HG03520 (cell line): ENCODE results near the gene RNF227.

Experiments used
- ATAC-seq: cut with Tn5 transposase; IDR thresholded peaks from one replicate; pipeline ENCODE4 v1.9.1; 2021; ENCODE audit warnings: mild to moderate bottlenecking, moderate library complexity; ENCODE audit not compliant: unreplicated experiment

The RNF227 gene

DNA sequence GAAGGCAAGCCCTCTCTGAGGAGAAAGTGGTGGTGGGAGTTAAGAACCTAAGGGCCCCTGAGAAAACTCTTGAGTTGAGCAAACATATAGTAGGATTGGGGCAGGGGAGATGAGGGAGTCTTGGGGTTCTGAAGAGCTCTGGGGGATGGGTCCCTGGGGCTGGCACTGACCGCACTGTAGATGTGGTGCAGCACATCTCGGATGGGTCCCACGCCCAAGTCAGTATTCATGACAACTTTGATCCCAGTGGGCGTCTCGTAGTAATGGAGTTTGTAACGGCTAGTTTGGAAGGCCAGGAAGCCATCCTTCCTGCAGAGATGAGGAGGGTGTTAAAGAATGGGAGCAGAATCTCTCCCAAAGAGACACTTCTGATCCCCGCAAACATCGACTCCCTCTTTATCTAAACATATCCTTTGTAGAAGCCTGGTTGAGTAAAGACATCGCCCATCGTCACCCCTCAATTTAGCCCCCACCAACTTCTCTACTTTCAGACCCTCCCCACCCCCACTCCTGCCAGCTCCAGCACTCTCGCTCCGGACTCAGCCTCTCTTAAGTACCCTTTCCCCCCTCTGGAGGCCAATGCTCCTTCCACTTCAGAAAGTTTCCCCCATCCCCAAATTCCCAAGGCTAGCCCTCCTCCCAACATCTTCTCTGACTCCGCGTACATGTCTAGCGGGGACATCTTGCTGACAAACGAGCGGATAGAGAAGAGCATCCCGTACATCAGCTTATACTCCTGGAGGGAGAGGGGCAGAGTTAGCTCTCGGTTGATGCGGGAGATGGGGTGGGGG, 14.9 kb upstream of the RNF227 start:
- ATAC-seq: no peak

GRCh38 chr17:7929158-7930023, 13.3 kb upstream of the RNF227 start, which contains the start of gene KCNAB3:
KCNAB3 (minus strand) TSS chr17:7929856; CDS start chr17:7929435, 421 bp downstream.
- no peak for ATAC-seq

GRCh38 chr17:7927596-7927995, 11.5 kb upstream of the RNF227 start:
- ATAC-seq: no peak

DNA sequence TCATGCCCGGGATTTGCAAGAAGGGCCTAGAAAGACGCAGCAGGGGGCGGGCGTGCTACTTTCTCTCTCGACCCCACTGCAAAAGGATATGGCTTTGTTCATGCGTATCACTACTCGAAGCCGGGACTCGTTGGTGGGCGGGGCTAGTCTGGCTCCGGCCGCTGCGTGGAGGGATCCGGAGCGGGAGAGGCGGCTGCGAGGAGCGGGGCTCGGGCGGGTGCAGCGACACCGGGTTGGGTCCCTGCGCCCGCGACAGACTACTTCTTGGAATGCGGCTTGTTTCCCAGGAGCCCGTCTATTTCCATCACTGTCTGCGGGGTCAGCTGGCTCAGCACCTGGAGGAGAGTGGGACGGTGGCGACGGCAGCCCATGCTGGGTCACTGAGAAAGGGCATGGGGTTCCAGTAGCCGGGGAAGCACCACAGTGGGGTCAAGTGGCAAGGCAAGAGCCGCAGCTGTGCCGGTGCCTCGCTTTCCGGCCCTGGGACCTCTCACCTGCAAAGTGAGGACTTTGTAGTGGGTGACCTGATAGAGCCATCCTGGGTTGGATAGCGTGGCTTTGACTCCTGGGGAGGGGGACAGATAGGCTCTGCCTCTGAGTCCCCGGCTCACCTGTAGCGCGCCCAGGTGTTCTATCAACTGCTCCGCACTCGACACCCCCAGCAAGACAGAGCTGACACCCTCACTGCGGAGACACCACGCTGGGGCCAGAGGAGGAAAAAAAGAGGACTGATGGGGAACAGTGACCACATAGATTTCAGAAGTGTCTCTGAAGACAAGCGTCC, 6.9 kb upstream of the RNF227 start:
- ATAC-seq: no peak

GRCh38 chr17:7922269-7922844, 6.3 kb upstream of the RNF227 start:
- no peak for ATAC-seq

GRCh38 chr17:7916808-7917207, 719 bp upstream of the RNF227 start:
- ATAC-seq: no peak

GRCh38 chr17:7916385-7916682, 245 bp upstream of the RNF227 start:
- no peak for ATAC-seq

- no peak for ATAC-seq
These were observed 894 bp downstream of the RNF227 start for GRCh38 chr17:7915179-7915610.

DNA sequence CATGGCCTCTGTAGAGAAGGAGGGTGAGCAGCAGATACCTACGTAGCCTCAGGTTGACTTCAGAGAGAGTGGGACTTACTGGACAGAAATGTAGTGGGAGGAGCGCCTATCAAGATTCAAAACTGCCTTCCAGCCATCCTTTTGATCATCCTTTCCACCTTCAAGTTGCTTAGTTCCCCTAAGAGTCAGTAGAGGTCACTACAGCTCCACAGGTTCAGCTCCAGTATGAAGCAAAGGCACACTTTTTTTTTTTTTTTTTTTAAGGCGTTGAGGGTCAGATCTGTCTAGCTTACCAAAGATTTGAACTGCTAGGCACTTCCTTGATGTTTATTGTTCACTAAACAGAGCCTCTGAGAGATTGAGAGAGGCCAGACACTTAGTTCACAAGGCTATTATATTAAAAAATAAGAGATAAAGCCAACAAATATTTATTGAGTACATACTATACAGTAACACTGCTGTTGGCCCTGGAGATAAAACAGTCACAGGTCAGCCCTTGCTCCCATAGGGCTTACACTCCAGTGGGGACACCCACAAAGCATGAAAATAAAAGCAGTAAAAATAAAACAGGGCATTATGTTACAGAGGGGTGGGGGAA, 3.1 kb downstream of the RNF227 start:
- ATAC-seq: no peak

GRCh38 chr17:7911116-7911515, 5.0 kb downstream of the RNF227 start:
- ATAC-seq: no peak

GRCh38 chr17:7910711-7911110, 5.4 kb downstream of the RNF227 start:
- no peak for ATAC-seq

DNA sequence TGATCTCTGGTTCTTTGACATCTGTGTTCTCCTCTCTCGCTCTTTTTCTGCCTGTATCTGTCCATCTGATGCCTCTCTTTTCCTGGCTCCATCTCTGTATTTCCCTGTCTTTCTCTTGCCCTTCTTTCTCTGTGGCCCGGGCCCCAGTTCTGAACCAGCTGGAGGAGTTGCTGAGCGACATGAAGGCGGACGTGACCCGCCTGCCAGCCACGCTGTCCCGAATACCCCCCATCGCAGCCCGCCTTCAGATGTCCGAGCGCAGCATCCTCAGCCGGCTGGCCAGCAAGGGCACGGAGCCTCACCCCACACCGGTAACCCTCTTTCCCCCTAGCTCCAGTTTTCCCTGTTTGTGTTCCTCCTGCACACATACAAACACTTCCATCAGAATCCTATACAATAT, 5.8 kb downstream of the RNF227 start:
- ATAC-seq: no peak

- ATAC-seq: no peak
These were observed 7.0 kb downstream of the RNF227 start for GRCh38 chr17:7909089-7909488.

GRCh38 chr17:7903154-7904103, 12.7 kb downstream of the RNF227 start:
- ATAC-seq: no peak

DNA sequence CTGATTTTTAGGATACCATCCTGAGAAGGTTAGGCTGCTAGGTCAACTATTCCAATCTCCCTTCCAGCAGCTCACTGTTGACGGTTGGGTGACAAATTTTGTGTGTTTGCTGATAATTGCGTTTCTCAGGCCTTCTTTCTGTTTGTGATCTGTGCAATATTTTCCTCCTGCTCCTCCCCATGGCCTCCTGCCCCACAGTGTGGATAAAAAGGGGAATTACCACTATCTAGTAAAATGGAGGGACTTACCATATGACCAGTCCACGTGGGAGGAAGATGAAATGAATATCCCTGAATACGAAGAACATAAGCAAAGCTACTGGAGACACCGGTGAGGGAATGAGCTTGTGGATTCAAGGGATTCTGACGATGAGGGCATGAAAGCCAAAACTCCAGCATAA, 18.3 kb downstream of the RNF227 start:
- ATAC-seq: no peak

GRCh38 chr17:7897090-7897489, 19.0 kb downstream of the RNF227 start:
- ATAC-seq: no peak

DNA sequence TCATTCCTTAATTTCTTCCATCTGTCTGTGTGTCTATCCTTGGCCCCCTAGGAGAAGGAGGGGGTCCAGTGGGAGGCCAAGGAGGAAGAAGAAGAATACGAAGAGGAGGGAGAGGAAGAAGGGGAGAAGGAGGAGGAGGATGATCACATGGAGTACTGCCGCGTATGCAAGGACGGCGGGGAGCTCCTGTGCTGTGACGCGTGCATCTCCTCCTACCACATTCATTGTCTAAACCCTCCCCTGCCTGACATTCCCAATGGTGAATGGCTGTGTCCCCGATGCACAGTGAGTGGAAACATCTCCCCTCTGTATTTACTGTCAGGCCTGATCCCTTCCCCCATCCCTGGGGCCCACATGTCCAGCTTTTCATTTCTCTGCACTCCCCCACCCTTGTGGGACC, 21.2 kb downstream of the RNF227 start:
- ATAC-seq: no peak

GRCh38 chr17:7894226-7894625, 21.9 kb downstream of the RNF227 start:
- ATAC-seq: no peak

- ATAC-seq: no peak
These were observed 22.8 kb downstream of the RNF227 start for GRCh38 chr17:7893187-7893880.
